CD4-positive, alpha-beta T cell treated with Interleukin-15 for 1 hour (primary cell): ENCODE results near the gene C19orf81.

Experiments
- DNase-seq: peaks from one replicate; pipeline ENCODE4 v3.0.0-alpha.2; 2020

The C19orf81 gene

DNA sequence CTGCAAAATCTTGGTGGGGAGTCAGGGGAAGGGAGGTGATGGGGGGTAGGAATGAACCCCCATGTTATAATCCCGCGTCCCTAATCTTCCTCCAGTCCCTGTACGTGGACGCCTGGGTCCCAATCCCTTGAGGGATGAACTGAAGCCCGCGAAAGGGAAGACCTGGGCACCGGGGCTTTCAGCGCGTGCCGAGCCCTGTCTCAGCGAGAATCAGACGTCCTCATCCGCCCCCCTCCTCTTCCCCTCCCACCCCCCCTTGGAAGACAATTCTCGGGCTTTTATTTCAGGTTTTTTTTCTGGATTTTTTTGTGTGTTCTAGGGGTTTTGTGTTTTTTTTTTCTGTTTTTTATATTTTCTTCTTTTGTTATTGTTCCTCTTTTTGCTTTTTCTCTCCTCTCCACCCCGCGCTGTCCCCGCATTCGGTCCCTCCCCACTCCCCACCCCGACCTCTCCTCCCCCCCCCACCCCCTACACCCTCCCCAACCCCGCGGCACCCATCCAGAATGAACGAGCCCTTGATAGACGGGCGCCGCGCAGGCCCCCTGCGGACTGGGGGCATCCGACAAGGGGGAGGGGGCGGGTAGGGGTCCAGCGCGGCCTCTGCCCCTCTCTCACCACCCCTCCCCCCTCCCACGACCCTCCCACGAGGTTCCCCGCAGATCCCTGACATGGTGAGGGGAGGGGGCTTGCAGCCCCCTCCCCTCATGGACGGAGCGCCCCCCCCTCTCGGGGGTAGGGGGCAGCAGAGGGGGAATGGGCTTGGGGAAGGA lies 10.3 kb downstream of the C19orf81 start:
- no peak for DNase-seq

GRCh38 chr19:50660088-50660366 lies 10.8 kb downstream of the C19orf81 start:
- DNase-seq = no peak

GRCh38 chr19:50661023-50661422 lies 11.8 kb downstream of the C19orf81 start:
- no peak for DNase-seq

GRCh38 chr19:50661766-50662650 lies 12.8 kb downstream of the C19orf81 start:
- DNase-seq = no peak

- DNase-seq = no peak
These were observed 13.6 kb downstream of the C19orf81 start for GRCh38 chr19:50662651-50663481.

- no peak for DNase-seq
These were observed 14.2 kb downstream of the C19orf81 start for GRCh38 chr19:50663482-50663790.

GRCh38 chr19:50664204-50664603 lies 15.0 kb downstream of the C19orf81 start:
- no peak for DNase-seq

DNA sequence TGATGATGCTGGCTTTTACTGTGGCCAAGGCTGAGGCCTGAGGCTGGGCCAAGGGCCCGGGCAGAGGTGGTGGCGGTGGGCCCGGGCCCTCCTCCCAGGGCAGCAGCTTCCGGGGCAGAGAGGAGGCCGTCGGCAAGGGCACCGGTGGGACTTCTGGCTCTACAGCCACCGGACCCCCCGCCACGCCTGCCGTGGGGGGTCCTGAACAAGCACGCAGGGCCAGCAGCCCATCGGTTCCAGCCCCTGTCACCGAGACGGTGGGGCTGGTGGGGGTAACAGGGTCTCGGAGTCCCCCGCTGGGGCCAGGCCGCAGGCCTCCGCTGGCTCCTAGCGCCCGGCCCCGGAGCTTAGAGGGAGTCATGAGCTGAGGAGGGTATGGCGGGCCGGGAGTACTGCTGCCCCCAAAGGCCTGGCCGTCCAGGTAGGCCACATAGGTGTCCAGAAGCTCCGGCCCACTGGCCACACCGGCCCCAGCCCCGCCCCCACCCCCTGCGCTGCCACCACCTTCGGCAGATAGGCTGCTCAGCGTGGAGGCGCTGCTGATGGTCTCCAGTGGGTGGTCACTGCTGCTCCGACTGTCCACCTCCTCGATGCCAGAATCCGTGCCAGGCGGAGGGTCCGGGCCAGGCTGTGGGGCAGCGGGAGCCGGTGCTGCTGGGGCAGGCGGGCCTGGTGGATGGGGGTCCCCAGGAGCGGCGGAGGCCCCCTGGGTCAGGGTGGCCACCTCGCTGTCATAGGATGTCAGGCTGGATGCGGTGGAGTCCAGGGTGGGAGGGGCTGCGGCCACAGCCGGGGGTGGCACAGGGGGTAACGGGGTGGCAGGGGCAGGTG lies 17.3 kb downstream of the C19orf81 start:
- DNase-seq = no peak

DNA sequence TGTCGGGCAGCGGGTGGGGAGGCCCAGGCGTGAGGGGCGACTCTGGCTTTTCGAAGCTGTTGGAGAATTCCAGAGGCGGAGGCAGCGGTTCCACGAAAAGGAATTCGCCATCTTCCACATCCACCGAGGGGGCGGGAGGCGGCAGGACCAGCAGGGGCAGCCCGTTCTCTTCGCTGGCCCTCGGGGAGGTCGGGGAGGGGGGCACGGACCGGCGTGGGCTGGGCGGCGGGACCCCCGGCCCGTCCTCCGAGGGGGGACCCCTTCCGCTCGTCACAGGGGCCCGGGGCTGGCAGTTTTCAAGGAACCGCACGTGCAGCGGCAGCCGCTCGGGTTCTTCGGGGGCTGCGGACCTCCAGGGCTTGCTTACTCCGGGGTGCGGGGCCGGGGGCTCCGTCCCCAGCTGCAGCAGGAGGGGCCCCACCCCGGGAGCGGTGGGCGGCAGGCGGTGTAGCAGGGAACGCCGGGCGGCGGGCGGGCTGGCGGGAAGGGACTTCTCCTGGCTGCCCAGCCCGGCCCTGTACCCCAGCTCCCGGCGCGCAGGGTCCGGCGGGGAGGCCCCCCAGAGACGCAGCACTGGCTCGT lies 18.0 kb downstream of the C19orf81 start:
- no peak for DNase-seq

DNA sequence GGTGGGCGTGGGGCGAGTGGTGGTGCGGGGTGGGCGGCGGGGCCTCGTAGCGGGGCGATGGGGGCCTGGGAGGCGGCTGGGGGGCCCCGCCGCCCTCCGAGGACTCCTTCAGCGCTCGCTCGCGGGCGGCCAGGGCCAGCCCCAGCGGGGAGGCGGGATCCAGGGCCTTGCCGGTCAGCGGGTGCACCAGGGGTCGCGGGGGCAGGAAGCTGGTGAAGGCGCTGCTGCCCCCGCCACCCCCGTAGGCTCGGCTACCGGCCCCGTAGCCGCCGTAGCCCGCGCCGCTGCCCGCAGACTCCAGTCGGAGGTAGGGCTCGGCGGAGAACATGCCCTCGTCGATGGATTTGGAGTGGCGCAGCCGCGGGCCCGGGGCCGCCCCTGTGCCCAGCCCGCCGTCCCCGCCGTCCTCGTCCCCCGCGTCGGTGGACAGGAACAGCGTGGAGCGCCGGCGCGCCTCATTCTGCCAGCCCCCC lies 18.6 kb downstream of the C19orf81 start:
- DNase-seq = no peak

GRCh38 chr19:50668416-50668815 lies 19.2 kb downstream of the C19orf81 start:
- DNase-seq = no peak

DNA sequence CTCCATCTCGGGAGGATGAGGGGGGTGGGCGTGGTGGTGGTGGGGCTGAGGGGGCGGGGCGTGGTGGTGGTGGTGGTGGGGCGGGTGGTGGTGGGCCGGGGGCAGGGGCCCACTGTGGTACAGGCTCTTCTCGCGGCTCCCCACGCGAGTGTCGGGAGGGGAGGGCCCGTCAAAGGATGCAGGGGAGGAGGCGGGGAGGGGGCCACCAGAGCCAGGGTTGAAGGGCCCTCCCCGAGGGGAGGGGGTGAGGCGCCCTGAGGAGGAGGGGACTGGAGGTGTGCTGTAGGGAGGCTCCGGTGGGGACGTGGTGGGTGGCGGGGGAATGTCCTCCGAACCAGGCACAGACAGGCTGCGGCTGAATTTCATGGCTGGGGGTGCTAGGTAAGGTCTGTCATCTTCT lies 19.6 kb downstream of the C19orf81 start:
- no peak for DNase-seq

GRCh38 chr19:50669302-50670101 lies 20.3 kb downstream of the C19orf81 start:
- no peak for DNase-seq

- no peak for DNase-seq
These were observed 20.8 kb downstream of the C19orf81 start for GRCh38 chr19:50670102-50670380.

GRCh38 chr19:50673118-50673517 lies 23.9 kb downstream of the C19orf81 start:
- no peak for DNase-seq

DNA sequence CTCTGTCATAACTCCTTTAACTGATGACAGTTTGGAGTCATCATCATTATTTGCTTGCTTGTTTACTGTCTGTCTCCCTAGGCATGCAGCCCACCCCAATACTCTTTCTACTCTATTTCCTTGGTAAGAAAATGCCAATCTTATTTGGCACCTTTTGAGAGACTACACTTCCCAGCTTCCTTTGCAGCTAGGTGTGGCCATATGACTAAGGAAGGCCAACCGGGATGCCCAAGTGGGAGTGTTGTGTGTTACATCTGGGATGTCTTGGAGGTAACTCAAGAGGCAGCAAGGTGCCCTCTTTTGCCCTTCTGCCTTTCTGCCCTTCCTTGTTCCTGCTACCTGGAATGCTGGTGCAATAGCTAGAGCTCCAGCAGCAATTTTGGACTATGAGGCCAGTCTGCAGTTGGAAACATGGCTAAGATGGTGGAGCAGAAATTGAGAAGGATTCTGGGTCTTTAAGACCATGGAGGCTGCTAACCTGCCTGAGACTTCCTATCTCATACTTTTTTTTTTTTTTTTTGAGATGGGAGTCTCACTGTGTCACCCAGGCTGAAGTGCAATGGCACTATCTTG lies 27.5 kb downstream of the C19orf81 start:
- DNase-seq = no peak

DNA sequence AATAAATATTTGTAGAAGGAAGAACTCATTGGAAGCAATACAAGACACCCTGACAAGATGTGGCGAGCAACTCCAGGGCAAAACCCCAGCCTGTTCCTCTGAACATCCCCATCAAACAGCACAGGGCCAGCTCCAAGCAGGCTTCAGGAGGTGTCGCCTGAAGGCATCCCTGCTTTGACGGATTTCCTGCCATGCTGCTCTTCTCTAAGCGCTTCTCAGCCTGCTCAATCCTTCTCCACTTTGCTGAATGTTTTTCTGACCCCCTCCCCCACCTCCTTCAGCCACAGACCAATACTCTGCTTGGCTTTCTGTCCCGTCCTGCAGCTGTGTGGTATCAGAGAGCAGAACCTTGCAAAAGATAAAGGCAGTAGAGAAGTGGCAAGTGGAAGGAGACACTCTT lies 28.4 kb downstream of the C19orf81 start:
- DNase-seq = no peak

- DNase-seq = no peak
These were observed 29.1 kb downstream of the C19orf81 start for GRCh38 chr19:50678323-50678722.

- peak; percentile 89 for DNase-seq
These were observed 30.2 kb downstream of the C19orf81 start for GRCh38 chr19:50679177-50680125.
